ENCODE results near the gene ATXN10.
A peak's percentile ranks its signal among the peaks of the same experiment; 100 is the strongest.
"Not testable (repeated sequence)": the region's sequence is repeated elsewhere in the genome, so short reads cannot be mapped to it uniquely, and the experiment has no call there.

ATXN10 gene

DNA sequence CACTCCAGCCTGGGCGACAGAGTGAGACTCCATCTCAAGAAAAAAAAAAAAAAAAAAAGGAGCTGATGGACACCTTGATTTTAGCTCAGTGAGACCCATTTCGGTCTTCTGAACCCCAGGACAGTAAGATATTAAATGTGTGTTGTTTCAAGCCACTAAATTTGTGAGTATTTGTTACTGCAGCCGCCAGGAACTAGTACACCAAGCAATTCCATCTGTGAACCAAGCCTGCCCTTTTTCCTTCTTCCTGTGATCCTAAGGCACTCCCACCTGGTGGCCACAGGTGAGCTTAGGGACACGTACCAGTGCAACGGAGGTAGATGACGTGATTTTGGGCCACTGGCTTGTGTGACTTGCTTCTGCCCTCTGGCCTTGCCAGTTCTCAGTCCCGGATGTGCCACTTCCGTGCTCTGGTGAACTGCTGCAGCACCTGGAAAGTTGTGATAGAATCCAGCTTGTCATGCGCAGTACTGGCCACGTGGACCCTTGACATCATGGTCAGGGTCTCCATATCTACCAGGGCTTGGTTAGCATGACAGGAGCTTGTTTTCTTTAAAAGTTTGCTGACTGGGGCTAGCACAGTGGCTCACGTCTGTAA lies 19.6 kb upstream of the ATXN10 start:
- no peak for DNase-seq (ENCODE audit: extremely low spot score)
- POLR2A ChIA-PET = no interaction called here
- no peak for TF ChIP-seq FOXK2 (IDR thresholded peaks at IDR 0.05)
- TF ChIP-seq ARNT (IDR thresholded peaks at IDR 0.05) = no peak
- CTCF ChIA-PET = no interaction called here

- TF ChIP-seq ZNF384 (IDR thresholded peaks at IDR 0.05) (no peak), L3MBTL2 (conservative IDR thresholded peaks at IDR 0.05) (no peak), BHLHE40 (IDR thresholded peaks at IDR 0.05; ENCODE audit: borderline replicate concordance) (no peak), FOXM1 (IDR thresholded peaks at IDR 0.05; ENCODE audit: borderline replicate concordance) (no peak), ARNT (IDR thresholded peaks at IDR 0.05) (no peak), ELF4 (IDR thresholded peaks at IDR 0.05) (no peak), HDGF (IDR thresholded peaks at IDR 0.05; ENCODE audit: borderline replicate concordance) (no peak), SUZ12 (IDR thresholded peaks at IDR 0.05) (no peak), TARDBP (IDR thresholded peaks at IDR 0.05) (no peak), CTBP1 (IDR thresholded peaks at IDR 0.05; ENCODE audit: borderline replicate concordance) (no peak), SP1 (IDR thresholded peaks at IDR 0.05) (no peak), FOXK2 (IDR thresholded peaks at IDR 0.05) (no peak), PKNOX1 (IDR thresholded peaks at IDR 0.05) (no peak), FOXA1 (IDR thresholded peaks at IDR 0.05) (no peak), LEF1 (IDR thresholded peaks at IDR 0.05; ENCODE audit: borderline replicate concordance) (no peak), NFRKB (IDR thresholded peaks at IDR 0.05) (no peak)
- ChIA-PET POLR2A (no interaction called here), CTCF (no interaction called here)
- DNase-seq (ENCODE audit: extremely low spot score) = no peak
Observed at GRCh38 chr22:45656577-45656976, 15.1 kb upstream of the ATXN10 start.

DNA sequence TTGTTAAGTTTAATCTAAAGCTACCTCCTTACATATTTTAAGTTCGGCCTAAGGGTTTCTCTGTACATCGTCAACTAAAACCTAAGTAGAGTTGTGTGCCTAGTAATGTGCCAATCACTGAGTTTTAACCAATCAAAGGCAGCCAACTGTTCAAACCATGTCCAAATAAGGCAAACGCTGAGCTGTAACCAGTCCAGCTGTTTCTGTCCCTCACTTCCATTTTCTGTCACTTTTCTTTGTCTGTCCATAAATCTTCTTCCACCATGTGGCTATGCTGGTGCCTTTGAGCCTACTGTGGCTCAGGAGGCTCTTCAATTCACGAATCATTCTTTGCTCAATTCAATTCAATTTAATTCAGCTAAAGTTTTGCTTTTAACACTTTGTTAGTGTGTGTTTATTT lies 13.9 kb upstream of the ATXN10 start:
- ChIA-PET POLR2A (no interaction called here), CTCF (no interaction called here)
- TF ChIP-seq TARDBP (IDR thresholded peaks at IDR 0.05) (no peak), CTBP1 (IDR thresholded peaks at IDR 0.05; ENCODE audit: borderline replicate concordance) (no peak), PKNOX1 (IDR thresholded peaks at IDR 0.05) (peak; percentile 43)
- DNase-seq (ENCODE audit: extremely low spot score) = no peak

GRCh38 chr22:45664136-45664646 lies 7.4 kb upstream of the ATXN10 start:
- ChIA-PET POLR2A (no interaction called here), CTCF (no interaction called here)
- no peak for DNase-seq (ENCODE audit: extremely low spot score)
- TF ChIP-seq HDGF (IDR thresholded peaks at IDR 0.05; ENCODE audit: borderline replicate concordance) (no peak), L3MBTL2 (conservative IDR thresholded peaks at IDR 0.05) (no peak), SP1 (IDR thresholded peaks at IDR 0.05) (no peak), FOXM1 (IDR thresholded peaks at IDR 0.05; ENCODE audit: borderline replicate concordance) (no peak), FOXK2 (IDR thresholded peaks at IDR 0.05) (no peak), LEF1 (IDR thresholded peaks at IDR 0.05; ENCODE audit: borderline replicate concordance) (no peak), CTBP1 (IDR thresholded peaks at IDR 0.05; ENCODE audit: borderline replicate concordance) (no peak), PKNOX1 (IDR thresholded peaks at IDR 0.05) (no peak), NFRKB (IDR thresholded peaks at IDR 0.05) (no peak), FOXA1 (IDR thresholded peaks at IDR 0.05) (no peak), ZNF384 (IDR thresholded peaks at IDR 0.05) (no peak), ARNT (IDR thresholded peaks at IDR 0.05) (no peak), TARDBP (IDR thresholded peaks at IDR 0.05) (no peak), ELF4 (IDR thresholded peaks at IDR 0.05) (no peak), SUZ12 (IDR thresholded peaks at IDR 0.05) (no peak), BHLHE40 (IDR thresholded peaks at IDR 0.05; ENCODE audit: borderline replicate concordance) (no peak)

GRCh38 chr22:45667486-45667885 lies 4.1 kb upstream of the ATXN10 start:
- POLR2A ChIA-PET = no interaction called here
- CTCF ChIA-PET = no interaction called here
- TF ChIP-seq PKNOX1 (IDR thresholded peaks at IDR 0.05) (no peak), L3MBTL2 (conservative IDR thresholded peaks at IDR 0.05) (no peak), NFRKB (IDR thresholded peaks at IDR 0.05) (no peak), TARDBP (IDR thresholded peaks at IDR 0.05) (no peak), SP1 (IDR thresholded peaks at IDR 0.05) (no peak), FOXK2 (IDR thresholded peaks at IDR 0.05) (no peak), FOXM1 (IDR thresholded peaks at IDR 0.05; ENCODE audit: borderline replicate concordance) (no peak), LEF1 (IDR thresholded peaks at IDR 0.05; ENCODE audit: borderline replicate concordance) (no peak), ZNF384 (IDR thresholded peaks at IDR 0.05) (no peak), SUZ12 (IDR thresholded peaks at IDR 0.05) (no peak), BHLHE40 (IDR thresholded peaks at IDR 0.05; ENCODE audit: borderline replicate concordance) (no peak), ARNT (IDR thresholded peaks at IDR 0.05) (no peak), HDGF (IDR thresholded peaks at IDR 0.05; ENCODE audit: borderline replicate concordance) (no peak), ELF4 (IDR thresholded peaks at IDR 0.05) (no peak), FOXA1 (IDR thresholded peaks at IDR 0.05) (no peak), CTBP1 (IDR thresholded peaks at IDR 0.05; ENCODE audit: borderline replicate concordance) (no peak)
- DNase-seq (ENCODE audit: extremely low spot score) = no peak

- CTCF ChIA-PET; DNase-seq (ENCODE audit: extremely low spot score); POLR2A ChIA-PET: not testable (repeated sequence)
Observed at GRCh38 chr22:45670363-45670762, 1.3 kb upstream of the ATXN10 start.
